ENCODE results near the gene UIMC1. TPM values are rescaled to one million over a fixed set of nuclear protein-coding genes. Genes with fewer than 3 reads are reported as not detected.

UIMC1 gene
- total RNA-seq, 4 donors from 2014 or later, result 34.7 to 51.1 (median 48.9) TPM

- H3K27me3 ChIP-seq, result peaks cover 0 to 79% (median 3%) of the 10 kb centered on the region in 4 donors
- 57% methylated on average over 3 of the region's 11 CpGs for WGBS
- intact Hi-C loops (cut with DNase I), result no loop called here
- no peak for DNase-seq (ENCODE audit: extremely low spot score)
- no peaks in the 10 kb centered on the region for H3K9me3 ChIP-seq
- H3K4me3 ChIP-seq, result no peak overlapping the region
- no peaks in the 10 kb centered on the region for H3K4me1 ChIP-seq
- no peaks in the 10 kb centered on the region for H3K36me3 ChIP-seq
- H3K27ac ChIP-seq (replicated peaks in 1 of 4), result no peak overlapping the region
- no peak for TF ChIP-seq POLR2A (IDR thresholded peaks at IDR 0.05; ENCODE audit: low read depth)
- no peak for TF ChIP-seq POLR2AphosphoS5 (IDR thresholded peaks at IDR 0.05)
- no peak for TF ChIP-seq CTCF (IDR thresholded peaks at IDR 0.05)
- no peak for TF ChIP-seq EP300 (IDR thresholded peaks at IDR 0.05)
These were observed 148.7 kb downstream of the UIMC1 start for GRCh38 chr5:176857894-176858273.

- DNase-seq (ENCODE audit: extremely low spot score), result no peak
- intact Hi-C loops (cut with DNase I), result no loop called here
- Histone ChIP-seq H3K4me3 (no peak overlapping the region), H3K9me3 (no peaks in the 10 kb centered on the region), H3K36me3 (no peaks in the 10 kb centered on the region), H3K27ac (replicated peaks in 1 of 4) (no peak overlapping the region), H3K27me3 (peaks cover 0 to 74% (median under 1%) of the 10 kb centered on the region in 4 donors), H3K4me1 (no peaks in the 10 kb centered on the region)
- no peak for TF ChIP-seq CTCF (IDR thresholded peaks at IDR 0.05)
- TF ChIP-seq POLR2A (IDR thresholded peaks at IDR 0.05; ENCODE audit: low read depth), result no peak
- TF ChIP-seq POLR2AphosphoS5 (IDR thresholded peaks at IDR 0.05), result no peak
- no peak for TF ChIP-seq EP300 (IDR thresholded peaks at IDR 0.05)
- WGBS, result 76% methylated on average over 15 of the region's 19 CpGs
These were observed 149.2 kb downstream of the UIMC1 start for GRCh38 chr5:176857216-176857893.

GRCh38 chr5:176856746-176857145, 149.8 kb downstream of the UIMC1 start:
- no peaks in the 10 kb centered on the region for H3K36me3 ChIP-seq
- no peak overlapping the region for H3K4me3 ChIP-seq
- intact Hi-C loops (cut with DNase I), result no loop called here
- peaks cover 0 to 71% (median 0%) of the 10 kb centered on the region in 4 donors for H3K27me3 ChIP-seq
- WGBS, result 62% methylated on average over 7 of the region's 8 CpGs
- TF ChIP-seq POLR2A (IDR thresholded peaks at IDR 0.05; ENCODE audit: low read depth) (no peak), EP300 (IDR thresholded peaks at IDR 0.05) (no peak)
- DNase-seq (ENCODE audit: extremely low spot score), result no peak
- H3K27ac ChIP-seq (replicated peaks in 1 of 4), result no peak overlapping the region
- H3K4me1 ChIP-seq, result no peaks in the 10 kb centered on the region
- H3K9me3 ChIP-seq, result no peaks in the 10 kb centered on the region

- WGBS, result no CpG with 5 or more reads among the region's 18 CpGs
- H3K36me3 ChIP-seq, result no peaks in the 10 kb centered on the region
- H3K27ac ChIP-seq (replicated peaks in 1 of 4), result no peak overlapping the region
- H3K27me3 ChIP-seq, result peaks cover 0 to 71% (median under 1%) of the 10 kb centered on the region in 4 donors
- DNase-seq (ENCODE audit: extremely low spot score), result no peak
- H3K4me3 ChIP-seq, result no peak overlapping the region
- intact Hi-C loops (cut with DNase I), result no loop called here
- H3K4me1 ChIP-seq, result no peaks in the 10 kb centered on the region
- no peaks in the 10 kb centered on the region for H3K9me3 ChIP-seq
- no peak for TF ChIP-seq CTCF (IDR thresholded peaks at IDR 0.05)
These were observed 151.0 kb downstream of the UIMC1 start for GRCh38 chr5:176855598-176855997.

Other genes starting within 250 kb of the UIMC1 start
- gene UNC5A, start 196.2 kb downstream of the UIMC1 start, total RNA-seq, result not detected
- 10 to 100 TPM in 1 of 4 donors, 1 to 10 TPM in 3; 3.8 to 11.6 (median 6.9) TPM for gene HK3, start 107.4 kb downstream of the UIMC1 start, total RNA-seq
- gene ZNF346, start 15.9 kb upstream of the UIMC1 start, total RNA-seq, result 10 to 100 TPM; 14.4 to 22.9 (median 18.5) TPM
- 1 to 10 TPM; 2.1 to 4.5 (median 3.8) TPM for gene FGFR4, start 80.1 kb upstream of the UIMC1 start, total RNA-seq
- gene NSD1, start 127.0 kb upstream of the UIMC1 start, total RNA-seq, result 10 to 100 TPM; 35.1 to 47.9 (median 43.7) TPM

Measured in esophagus muscularis mucosa (tissue), 4 donors.